HAP-1 (cell line): ENCODE measurements around the gene YIPF3.

Experiments used
- DNase-seq, 2 experiments: peaks; one replicate each; pipeline ENCODE4 v3.0.0-alpha.2; 2016 to 2020; ENCODE audit warnings: low spot score in 2 of 2
- H3K27me3 ChIP-seq: fragments of 250-450 bp; sonication (Bioruptor Pico); 2 replicates; pipeline ENCODE4 v1.5.1; 2020; ENCODE audit warnings: low read depth, mild to moderate bottlenecking, moderate library complexity
- H3K36me3 ChIP-seq: fragments of 250-450 bp; sonication (Bioruptor Pico); replicated peaks from 2 replicates; pipeline ENCODE4 v1.5.1; 2020; ENCODE audit warnings: mild to moderate bottlenecking
- H3K4me1 ChIP-seq: fragments of 250-450 bp; sonication (Bioruptor Pico); 2 replicates; pipeline ENCODE4 v1.5.1; 2020; ENCODE audit warnings: mild to moderate bottlenecking
- H3K4me3 ChIP-seq: fragments of 250-450 bp; sonication (Bioruptor Pico); 2 replicates; pipeline ENCODE4 v1.5.1; 2020; ENCODE audit warnings: mild to moderate bottlenecking, moderate library complexity
- H3K9me3 ChIP-seq: fragments of 250-450 bp; sonication (Bioruptor Pico); 2 replicates; pipeline ENCODE4 v1.5.1; 2020; ENCODE audit warnings: mild to moderate bottlenecking, moderate library complexity
- in situ Hi-C: fragments of 300-500 bp; cut with MboI; formaldehyde crosslinking; loops from 3 replicates; pipeline ENCODE4 v1.14.3; 2020; ENCODE audit warnings: low sequenced_read_pairs, inconsistent platforms, mixed read lengths

The YIPF3 gene

DNA sequence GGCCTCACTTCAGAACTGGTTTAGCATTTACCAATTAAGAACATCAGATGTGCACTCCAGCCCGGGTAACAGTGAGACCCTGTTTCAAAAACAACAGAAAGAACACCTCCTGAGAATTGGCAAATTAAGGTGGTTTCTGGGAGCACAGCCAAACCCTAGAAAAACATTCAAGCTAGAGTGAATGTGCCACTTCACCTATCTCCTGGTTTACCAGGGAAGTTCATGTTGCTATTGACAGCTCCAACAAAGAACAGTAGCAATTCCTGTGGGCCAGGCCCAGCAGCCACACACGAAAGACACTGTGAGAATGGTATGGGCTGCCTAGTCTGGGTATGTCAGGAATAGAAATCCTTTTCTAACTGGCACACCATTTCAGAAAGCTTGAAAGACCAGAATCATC lies 5.1 kb upstream of the YIPF3 start:
- H3K4me3 ChIP-seq, result no peak overlapping the region
- no peak for DNase-seq

DNA sequence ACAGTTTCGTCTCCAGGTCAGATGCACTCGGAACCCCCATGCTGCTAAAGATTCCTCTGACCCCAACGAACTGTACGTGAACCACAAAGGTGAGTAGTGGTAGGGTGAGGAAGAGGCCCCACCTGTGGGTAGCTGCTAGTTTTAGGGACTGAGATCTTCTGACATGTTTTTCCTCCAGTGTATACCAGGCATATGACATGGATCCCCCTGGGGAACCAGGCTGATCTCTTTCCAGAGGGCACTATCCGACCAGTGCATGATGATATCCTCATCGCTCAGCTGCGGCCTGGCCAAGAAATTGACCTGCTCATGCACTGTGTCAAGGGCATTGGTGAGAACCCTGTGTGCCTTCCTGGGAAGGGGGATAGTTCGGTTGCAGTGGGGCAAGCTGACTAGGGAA lies 3.4 kb upstream of the YIPF3 start:
- peaks cover 6% of the 10 kb centered on the region for H3K4me1 ChIP-seq
- no peaks in the 10 kb centered on the region for H3K9me3 ChIP-seq
- peaks cover 76% of the 10 kb centered on the region for H3K36me3 ChIP-seq
- no peaks in the 10 kb centered on the region for H3K27me3 ChIP-seq
- DNase-seq, result no peak
- no peak overlapping the region for H3K4me3 ChIP-seq
- in situ Hi-C loops, result no loop called here

More for the DNA sequence above, 5.1 kb upstream of the YIPF3 start:
- in situ Hi-C loops, result no loop called here
- Histone ChIP-seq H3K36me3 (peaks cover 85% of the 10 kb centered on the region), H3K9me3 (no peaks in the 10 kb centered on the region), H3K27me3 (no peaks in the 10 kb centered on the region), H3K4me1 (peaks cover 6% of the 10 kb centered on the region)

DNA sequence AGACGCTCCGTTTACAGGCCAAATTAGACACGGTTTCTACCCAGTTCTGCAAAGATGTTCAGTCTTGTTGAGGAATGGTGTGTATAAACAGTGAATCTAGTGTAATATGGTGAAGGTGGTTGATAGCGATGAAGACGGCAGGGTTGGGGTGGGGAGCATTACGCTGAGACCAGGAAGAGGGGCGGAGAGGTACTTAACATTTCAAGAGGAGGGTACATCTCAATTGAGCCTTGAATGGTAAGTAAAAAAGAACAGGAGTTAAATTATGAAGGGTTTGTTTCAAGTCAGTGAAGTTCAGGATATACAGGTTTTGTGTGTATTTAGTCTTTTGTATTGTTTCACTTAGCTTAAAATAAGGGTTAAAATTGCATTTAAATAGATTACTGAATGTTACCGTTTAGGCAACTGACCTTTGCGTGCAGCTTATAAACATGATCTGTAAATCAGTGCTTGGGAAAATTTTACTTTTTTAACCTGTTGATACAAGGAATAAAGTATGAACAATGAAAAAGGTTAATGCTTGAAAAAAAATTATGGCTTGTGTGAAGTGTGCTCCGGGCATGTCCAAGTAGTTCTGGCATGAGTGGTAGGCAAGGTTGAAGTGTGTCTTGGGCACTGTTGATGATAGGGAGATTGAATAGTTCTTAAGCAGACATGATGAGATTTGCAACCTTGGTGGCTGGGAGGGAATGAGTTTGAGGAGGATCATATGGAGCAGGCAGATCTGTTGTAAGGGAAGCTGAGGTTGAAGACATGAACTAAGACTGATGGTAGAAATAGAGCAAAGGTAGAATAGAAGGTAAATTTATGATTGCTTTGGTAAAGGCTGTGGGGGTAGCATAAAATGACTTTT lies 1.0 kb upstream of the YIPF3 start:
- peak overlapping the region; percentile 98 for H3K4me3 ChIP-seq

DNA sequence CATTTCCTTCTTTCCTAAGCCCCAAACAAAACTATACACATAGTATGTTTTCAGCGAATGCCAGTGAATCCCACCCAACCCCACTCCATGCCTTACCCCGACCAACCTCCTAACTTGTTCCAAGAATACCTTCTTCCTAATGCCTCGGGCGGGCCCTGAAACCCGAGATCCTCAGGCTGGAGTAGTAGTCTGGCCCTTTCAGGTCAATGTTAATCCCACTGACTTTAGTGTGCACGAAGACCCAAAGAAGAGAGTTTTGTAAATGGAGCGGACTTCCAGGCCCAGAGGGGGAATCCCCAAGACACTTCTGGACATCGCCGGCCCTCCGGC lies 394 bp downstream of the YIPF3 start:
- Histone ChIP-seq H3K4me3 (peak overlapping the region; percentile 98), H3K27me3 (no peaks in the 10 kb centered on the region), H3K9me3 (no peaks in the 10 kb centered on the region), H3K4me1 (peaks cover 6% of the 10 kb centered on the region), H3K36me3 (peaks cover 67% of the 10 kb centered on the region)
- in situ Hi-C loops, result no loop called here
- DNase-seq, result peak in 1 of 2 experiments; percentile 26

More for the DNA sequence above, 1.0 kb upstream of the YIPF3 start:
- H3K9me3 ChIP-seq, result no peaks in the 10 kb centered on the region
- H3K4me1 ChIP-seq, result peaks cover 6% of the 10 kb centered on the region
- H3K36me3 ChIP-seq, result peaks cover 70% of the 10 kb centered on the region
- in situ Hi-C loops, result no loop called here
- DNase-seq, result no peak
- no peaks in the 10 kb centered on the region for H3K27me3 ChIP-seq

DNA sequence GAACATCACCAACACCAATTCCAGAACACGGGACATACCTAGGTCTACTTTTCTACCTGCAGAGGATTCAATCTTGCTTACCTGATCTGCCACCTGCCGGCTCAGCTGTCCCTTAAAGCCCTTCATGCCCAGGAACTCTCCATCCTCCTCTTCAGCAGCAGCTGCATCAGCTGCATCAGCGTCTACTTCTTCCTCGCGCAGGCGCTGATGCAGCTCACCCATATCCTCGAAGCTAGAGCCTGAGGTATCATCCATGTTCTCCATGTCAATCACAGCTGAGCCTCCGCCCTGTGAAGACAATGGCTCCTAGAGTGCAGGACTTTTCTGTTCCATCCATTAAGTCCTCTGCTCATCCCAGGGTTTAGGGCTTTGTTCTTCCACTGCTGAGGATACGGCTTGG lies 918 bp downstream of the YIPF3 start:
- no peak for DNase-seq
- H3K4me1 ChIP-seq, result peaks cover 6% of the 10 kb centered on the region
- H3K4me3 ChIP-seq, result peak overlapping the region; percentile 98
- H3K27me3 ChIP-seq, result no peaks in the 10 kb centered on the region
- H3K9me3 ChIP-seq, result no peaks in the 10 kb centered on the region
- in situ Hi-C loops, result no loop called here
- H3K36me3 ChIP-seq, result peaks cover 67% of the 10 kb centered on the region

DNA sequence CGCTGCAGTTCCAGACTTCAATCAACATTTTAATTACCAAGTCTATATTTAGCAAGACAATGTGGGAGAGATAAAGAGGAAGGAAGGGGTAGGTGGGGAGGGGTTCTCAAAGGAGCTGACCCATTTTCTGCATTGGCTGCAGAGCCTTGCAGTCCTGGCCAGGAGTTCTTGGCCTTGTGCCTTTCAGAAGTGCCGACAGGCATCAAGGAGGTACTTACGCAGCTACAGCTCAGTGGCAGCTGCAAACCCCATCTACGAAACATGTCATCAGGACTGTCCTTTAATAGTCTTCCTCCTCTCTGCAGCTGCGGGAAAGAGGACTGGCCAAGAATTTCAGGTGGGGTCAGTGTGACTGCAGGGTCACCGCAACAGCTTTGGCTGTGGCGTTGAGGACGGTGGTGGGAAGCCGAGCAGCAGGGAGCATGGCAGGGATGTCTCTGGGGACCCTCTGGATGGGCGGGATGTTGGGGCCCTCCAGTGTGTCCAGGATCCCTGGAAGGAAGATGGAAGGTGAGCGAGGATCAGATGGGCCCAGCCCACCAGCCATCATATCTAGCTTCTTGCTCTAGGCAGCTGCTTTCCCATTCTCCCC lies 4.8 kb downstream of the YIPF3 start:
- Histone ChIP-seq H3K9me3 (no peaks in the 10 kb centered on the region), H3K4me3 (no peak overlapping the region), H3K4me1 (peaks cover 6% of the 10 kb centered on the region; the same call in 1 of the 2 replicates), H3K27me3 (no peaks in the 10 kb centered on the region), H3K36me3 (peaks cover 44% of the 10 kb centered on the region)
- in situ Hi-C loops, result no loop called here
- DNase-seq, result no peak

DNA sequence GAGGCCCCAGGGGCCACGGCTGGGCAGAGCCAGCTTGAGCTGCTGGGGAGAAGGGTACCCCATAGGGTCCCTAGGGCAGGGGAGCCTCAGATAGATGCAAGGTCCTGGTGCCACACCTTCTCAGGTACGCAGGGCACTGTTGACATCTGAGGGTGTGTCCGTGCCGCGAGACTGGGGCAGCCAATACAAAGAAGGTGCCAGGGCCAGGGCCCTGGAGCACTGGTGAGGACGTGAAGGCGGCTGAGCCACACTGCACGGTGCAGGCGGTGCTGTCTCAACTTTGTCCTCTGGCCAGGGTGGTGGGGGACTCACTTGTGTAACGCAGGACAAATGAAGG lies 5.9 kb downstream of the YIPF3 start:
- no peak for DNase-seq
- Histone ChIP-seq H3K27me3 (no peaks in the 10 kb centered on the region), H3K9me3 (no peaks in the 10 kb centered on the region), H3K4me1 (peaks cover 6% of the 10 kb centered on the region; the same call in 1 of the 2 replicates), H3K4me3 (no peak overlapping the region), H3K36me3 (peaks cover 44% of the 10 kb centered on the region)
- in situ Hi-C loops, result no loop called here

DNA sequence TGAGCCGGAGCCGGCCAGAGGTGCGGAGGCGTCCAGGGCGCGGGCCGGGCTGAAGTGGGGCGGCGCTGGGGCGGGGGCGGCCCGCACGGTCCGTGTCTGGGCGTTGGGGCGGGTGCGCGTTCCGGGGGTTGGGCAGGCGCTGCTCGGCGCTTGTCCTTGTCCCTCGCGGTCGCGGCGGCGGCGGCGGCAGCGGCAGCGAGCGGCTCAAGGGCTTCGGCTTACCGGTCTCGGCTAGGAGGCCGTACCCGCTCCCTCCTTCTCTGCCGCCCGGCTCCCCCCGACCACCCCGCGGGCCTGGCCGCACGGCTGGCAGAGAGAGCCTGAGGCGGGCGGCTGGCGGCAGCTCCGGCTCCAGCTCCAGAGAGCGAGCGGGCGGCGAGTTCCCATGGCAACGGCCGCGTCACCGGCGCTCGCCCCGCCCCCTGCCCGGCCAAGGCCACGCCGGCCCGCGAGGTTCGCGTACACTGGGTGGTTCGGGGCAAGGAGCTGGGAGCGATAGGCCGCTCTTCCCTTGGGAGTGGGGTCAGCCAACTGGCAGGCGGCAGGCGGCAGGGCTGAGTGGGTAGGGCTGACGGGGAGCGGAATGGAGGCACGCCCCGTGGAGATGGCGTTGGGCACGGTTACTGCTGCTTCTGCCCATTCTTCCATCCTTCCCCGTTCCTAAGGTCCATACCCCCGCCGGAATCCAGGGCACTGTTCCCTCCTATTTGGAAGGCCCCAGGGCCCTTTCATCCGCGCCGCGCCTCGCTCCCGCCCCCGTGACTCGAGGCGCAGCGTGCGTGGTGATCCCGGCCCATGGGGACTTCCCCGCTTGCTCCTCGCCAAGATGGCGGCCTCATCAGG lies 6.5 kb downstream of the YIPF3 start, which contains the start of gene LRRC73:
LRRC73 (minus strand) TSS at position 363 of the 843 bp plus-strand sequence. CDS start 561 bp downstream, outside the sequence.
- H3K36me3 ChIP-seq, result peaks cover 41% of the 10 kb centered on the region
- peak within 1 kb of the TSS; percentile 40 for H3K4me3 ChIP-seq
- H3K9me3 ChIP-seq, result no peaks in the 10 kb centered on the region
- H3K4me1 ChIP-seq, result peaks cover 6% of the 10 kb centered on the region; the same call in 1 of the 2 replicates
- peak; percentile 66 to 89 for DNase-seq
- in situ Hi-C loops, result loop anchor here (5.0 to 10.0 kb wide), 2 partner anchors 155 to 248 kb away; no protein-coding TSS in a partner anchor
- H3K27me3 ChIP-seq, result no peaks in the 10 kb centered on the region

DNA sequence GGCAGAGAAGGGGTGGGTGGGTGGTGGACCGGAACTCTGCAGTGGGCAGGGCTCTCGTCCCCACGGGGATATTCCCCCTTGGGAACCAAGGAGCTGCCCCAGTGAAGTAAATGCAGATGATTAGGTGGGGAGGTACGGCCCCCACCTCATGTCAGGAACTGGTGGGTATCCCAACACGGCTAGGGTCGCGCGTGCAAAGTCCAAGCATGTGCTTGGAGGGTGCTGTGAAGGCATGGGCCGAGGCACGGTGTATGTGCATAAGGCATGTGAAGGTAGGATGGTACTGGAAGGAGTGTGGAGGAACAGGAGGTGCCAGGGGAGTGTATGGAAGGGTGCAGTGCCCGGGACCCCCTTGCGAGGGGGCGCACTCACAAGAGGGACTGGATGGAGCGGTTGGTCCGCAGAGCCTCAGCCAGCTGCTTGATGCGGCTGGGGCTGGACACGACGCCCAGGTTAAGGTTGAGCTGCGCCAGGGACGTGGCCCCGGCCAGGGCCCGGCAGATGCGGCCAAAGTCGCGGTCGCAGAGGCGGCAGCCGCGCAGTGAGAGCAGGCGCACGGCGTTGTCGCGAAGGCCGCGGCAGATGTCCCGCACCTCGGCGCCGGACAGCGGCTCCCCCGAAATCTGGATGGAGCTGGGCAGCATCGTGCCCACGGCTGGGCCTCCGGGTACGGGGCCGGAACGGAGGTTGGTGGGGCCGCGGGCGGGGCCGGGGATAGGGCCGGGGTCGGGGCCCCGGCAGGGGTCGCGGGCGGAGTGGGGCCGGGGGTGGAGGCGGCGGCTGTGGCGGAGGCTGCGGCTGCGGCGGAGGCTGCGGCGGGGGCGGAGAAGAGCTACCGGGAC lies 7.4 kb downstream of the YIPF3 start:
- no peaks in the 10 kb centered on the region for H3K9me3 ChIP-seq
- no peak for DNase-seq
- in situ Hi-C loops, result loop anchor here (5.0 to 10.0 kb wide), 2 partner anchors 155 to 247 kb away; no protein-coding TSS in a partner anchor
- H3K4me1 ChIP-seq, result peaks cover 6% of the 10 kb centered on the region; the same call in 1 of the 2 replicates
- H3K36me3 ChIP-seq, result peaks cover 37% of the 10 kb centered on the region
- H3K4me3 ChIP-seq, result peak overlapping the region; percentile 40; the same call in 1 of the 2 replicates
- H3K27me3 ChIP-seq, result no peaks in the 10 kb centered on the region

DNA sequence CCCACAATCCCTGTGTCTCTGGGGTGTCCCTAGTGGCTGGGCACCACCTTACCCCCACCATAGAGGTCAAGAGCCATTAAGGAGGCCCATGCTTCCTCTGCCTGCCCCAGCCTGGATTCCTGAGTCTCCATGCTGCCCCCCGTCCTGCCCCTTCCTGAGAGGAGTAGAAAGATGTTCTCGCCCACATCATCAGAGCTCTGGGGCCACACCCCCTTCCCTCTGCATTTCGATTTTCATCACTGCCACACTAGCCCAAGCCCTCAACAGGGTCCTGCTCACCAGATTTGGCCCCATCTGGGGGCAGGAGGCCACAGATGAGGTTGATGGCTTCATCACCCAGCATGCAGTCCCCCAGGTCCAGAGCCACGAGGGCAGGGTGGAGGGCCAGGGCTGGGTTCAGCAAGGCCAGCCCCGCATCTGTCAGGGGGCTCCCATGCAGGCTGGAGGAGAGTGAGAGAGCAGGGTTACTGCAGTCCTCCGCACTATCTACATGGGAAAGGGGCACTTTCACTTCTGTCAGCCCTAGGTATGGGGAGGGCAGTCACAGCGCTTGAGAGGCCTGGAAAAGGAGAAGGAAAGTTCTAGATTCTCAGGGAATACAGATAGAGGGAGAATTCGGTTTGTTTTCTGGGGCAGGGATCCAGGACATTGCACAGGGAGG lies 8.1 kb downstream of the YIPF3 start:
- Histone ChIP-seq H3K4me3 (no peak overlapping the region), H3K9me3 (no peaks in the 10 kb centered on the region), H3K4me1 (peaks cover 6% of the 10 kb centered on the region; the same call in 1 of the 2 replicates), H3K27me3 (no peaks in the 10 kb centered on the region), H3K36me3 (peaks cover 35% of the 10 kb centered on the region)
- DNase-seq, result no peak
- in situ Hi-C loops, result loop anchor here (5.0 to 10.0 kb wide), 2 partner anchors 154 to 246 kb away; no protein-coding TSS in a partner anchor

DNA sequence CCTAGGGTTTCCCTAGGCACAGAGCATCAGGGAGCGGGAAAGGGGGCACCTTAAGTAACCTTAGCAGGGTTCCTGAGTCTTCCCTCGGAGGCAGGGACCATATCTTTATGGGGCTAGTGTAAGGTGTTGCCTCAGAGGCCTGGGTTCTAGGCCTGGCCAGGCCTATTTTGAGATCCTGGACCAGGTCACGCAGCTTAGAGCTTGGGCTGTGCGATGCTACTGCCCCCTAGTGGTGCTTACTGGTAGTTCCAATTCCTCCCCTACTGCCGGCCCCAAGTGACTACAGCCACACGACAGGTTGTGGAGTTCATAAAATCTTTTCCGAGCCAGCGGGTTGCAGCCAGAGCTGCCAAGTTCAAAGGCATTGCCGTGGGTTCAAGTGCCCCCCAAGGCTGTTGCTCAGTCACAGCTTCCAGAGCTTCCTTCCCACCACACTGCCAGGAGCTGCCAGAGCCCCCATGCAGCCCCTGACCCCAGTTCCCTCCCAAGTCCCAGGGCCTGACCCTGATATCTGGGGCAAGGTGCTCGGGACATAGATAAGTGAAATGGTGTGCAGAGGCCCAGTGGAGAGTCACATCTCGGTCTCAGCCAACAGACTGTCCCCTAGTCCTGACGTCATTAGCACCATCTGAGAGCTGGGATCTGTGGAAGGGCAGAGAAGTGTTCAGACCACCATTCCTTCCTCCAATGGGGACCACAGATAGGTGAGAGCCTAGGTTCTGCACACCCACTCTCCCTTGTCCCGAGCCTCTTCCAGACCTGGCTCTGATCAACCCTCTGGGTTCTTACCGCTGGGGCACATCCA lies 9.9 kb downstream of the YIPF3 start:
- no peak overlapping the region for H3K4me3 ChIP-seq
- H3K4me1 ChIP-seq, result peaks cover 6% of the 10 kb centered on the region; the same call in 1 of the 2 replicates
- no peaks in the 10 kb centered on the region for H3K9me3 ChIP-seq
- in situ Hi-C loops, result loop anchor here (5.0 to 10.0 kb wide), 2 partner anchors 152 to 245 kb away; no protein-coding TSS in a partner anchor
- DNase-seq, result peak; percentile 71 to 87
- H3K27me3 ChIP-seq, result no peaks in the 10 kb centered on the region
- H3K36me3 ChIP-seq, result peaks cover 35% of the 10 kb centered on the region

DNA sequence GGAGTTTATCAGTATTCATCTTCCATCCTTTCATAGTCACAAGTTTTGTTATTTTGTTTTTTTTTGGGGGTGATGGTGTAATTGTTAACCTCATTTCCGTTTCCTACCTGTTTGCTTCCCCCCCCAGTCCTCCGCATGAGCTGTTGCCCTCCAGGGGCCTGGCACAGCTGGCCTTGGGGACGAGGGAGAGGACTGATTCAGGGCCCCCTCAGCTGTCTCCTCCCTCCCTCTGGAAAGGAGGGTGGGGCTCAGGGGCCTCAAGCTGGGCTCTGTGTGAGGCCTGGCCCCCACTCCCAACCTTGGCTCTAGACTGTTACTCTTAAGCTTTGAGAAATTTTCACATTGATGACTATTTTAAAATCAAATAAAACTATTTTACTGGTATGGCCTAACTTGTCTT lies 10.6 kb downstream of the YIPF3 start:
- DNase-seq, result no peak
- H3K9me3 ChIP-seq, result no peaks in the 10 kb centered on the region
- peaks cover 31% of the 10 kb centered on the region for H3K36me3 ChIP-seq
- no peaks in the 10 kb centered on the region for H3K27me3 ChIP-seq
- no peak overlapping the region for H3K4me3 ChIP-seq
- in situ Hi-C loops, result loop anchor here (5.0 to 10.0 kb wide), 2 partner anchors 151 to 244 kb away; no protein-coding TSS in a partner anchor
- H3K4me1 ChIP-seq, result peaks cover 6% of the 10 kb centered on the region; the same call in 1 of the 2 replicates
